Heart left ventricle (tissue), 16 donors: ENCODE results near the gene TMEM119. TPM values are rescaled to one million over a fixed set of nuclear protein-coding genes. Genes with fewer than 3 reads are reported as not detected.

Experiments used
- ATAC-seq, 4 donors: fragments of 200-7000 bp; cut with Tn5 transposase; one replicate each; pipeline ENCODE4 v1.9.1; 2020 to 2022; ENCODE audit warnings: moderate library complexity in 4 of 4, mild to moderate bottlenecking in 3 of 4, moderate number of reproducible peaks in 1 of 4
- DNase-seq, 5 donors: peaks; one replicate each; pipeline ENCODE4 v3.0.0-alpha.2; 2020
- H3K27ac ChIP-seq, 12 donors: fragments of 200-600 bp; sonication (generic) in 4 of 12; one replicate each; pipeline versions ENCODE4 v1.5.0 to v1.8.0; 2016 to 2022; ENCODE audit warnings: mild to moderate bottlenecking in 2 of 12
- H3K27me3 ChIP-seq, 9 donors: fragments of 200-600 bp; sonication (generic) in 2 of 9; one replicate each; pipeline versions ENCODE4 v1.5.1 to v1.8.0; 2016 to 2022; ENCODE audit warnings: mild to moderate bottlenecking in 3 of 9
- H3K36me3 ChIP-seq, 9 donors: fragments of 200-600 bp; sonication (generic) in 2 of 9; one replicate each; pipeline versions ENCODE4 v1.5.0 to v1.8.0; 2018 to 2022; ENCODE audit warnings: mild to moderate bottlenecking in 2 of 9
- H3K4me1 ChIP-seq, 12 donors: fragments of 200-600 bp; sonication (generic) in 4 of 12; one replicate each; pipeline versions ENCODE4 v1.5.0 to v1.8.0; 2016 to 2022; ENCODE audit warnings: mild to moderate bottlenecking in 3 of 12
- H3K4me3 ChIP-seq, 12 donors: fragments of 200-600 bp; sonication (generic) in 4 of 12; one replicate each; pipeline versions ENCODE4 v1.5.0 to v1.8.0; 2017 to 2022; ENCODE audit warnings: mild to moderate bottlenecking in 9 of 12, moderate library complexity in 4 of 12
- H3K9me3 ChIP-seq, 12 donors: fragments of 200-600 bp; sonication (generic) in 4 of 12; one replicate each; pipeline versions ENCODE4 v1.5.0 to v1.8.0; 2016 to 2022; ENCODE audit warnings: mild to moderate bottlenecking in 1 of 12
- POLR2A ChIP-seq, 2 donors: fragments of 450-650 bp; IDR thresholded peaks; one replicate each; pipeline ENCODE4 v1.6.1; 2017; ENCODE audit warnings: antibody characterized with exemption in 2 of 2, mild to moderate bottlenecking in 2 of 2, moderate library complexity in 2 of 2
- WGBS, 4 donors: extraction: QIAGEN DNeasy Blood & Tissue Kit in 2 of 4; methylation state at CpG; one replicate each; pipeline versions ENCODE4 v1.1.5 to v1.1.7; 2013 to 2018; 5-methylcytosine and 5-hydroxymethylcytosine counted together
- intact Hi-C, 10 donors: fragments of 100-400 bp; cut with DNase I; formaldehyde crosslinking; loops; one replicate each; pipeline versions ENCODE4 v1.11.1 to v1.14.2; 2022
- polyA plus RNA-seq, 2 donors: library from polyadenylated mRNA; stranded (reverse); fragments of 200-250 nt; gene quantifications; one replicate each; pipeline ENCODE4 v1.2.3, GENCODE V29; 2013
- total RNA-seq, 9 donors: library from RNA; depleted of rRNA in 2 of 9; stranded (reverse); fragments of >200 nt in 2 of 9; fragmentation: NEBNext Ultra II Directional in 3 of 9; extraction: Animal tissue kit (Norgen Biotek cat#: 25700) in 3 of 9; gene quantifications; one replicate each; pipeline versions ENCODE4 v1.1.0 to v1.2.4, GENCODE V29; 2016 to 2023
- TF ChIP-seq, protein P1 (sequence below), 12 donors: fragments of 200-600 bp; sonication (generic) in 4 of 12; IDR thresholded peaks; one replicate each; pipeline versions ENCODE4 v1.5.0 to v1.8.0; 2018 to 2022; ENCODE audit warnings: antibody characterized with exemption in 12 of 12, mild to moderate bottlenecking in 5 of 12
- donor health status: ischemic (EF 13 %, LVEDD 7.1; RV severe dilation, severe dysfunction).
- donor health status: healthy with polysubstance abuse.
- donor health status: DM: no; HTN: yes; CAD: no.
- donor health status: DM: no; HTN: no; CAD: no.
- donor health status: ischemic (EF 25% LVEDD 6.9; RV normal size, moderate dysfunction).
- donor health status: ischemic (EF 25% LVEDD 5.7; RV mildly dilated, moderate dysfunction).
- donor health status: healthy.
- donor health status: DM: yes; HTN: yes; CAD: no.
- donor health status: ischemic (EF 35%, LVEDD 5.7; RV mildly dilated, moderate dysfunction).
- donor health status: nonischemic (EF 11% LVEDD 7.7; RV severe dilation, severe dysfunction).
- donor health status: DM: yes; HTN: yes; CAD: no.
- donor health status: PGD.
- donor health status: ischemic (EF 29% LVEDD 5.4; RV normal size, mild dysfunction).
- donor health status: nonischemic (EF 23%, LVEDD 6.1; RV moderate dilation, normal function).

TMEM119 gene
- total and polyA plus RNA-seq, 11 donors: 0.19 to 11.0 (median 2.2) TPM

DNA sequence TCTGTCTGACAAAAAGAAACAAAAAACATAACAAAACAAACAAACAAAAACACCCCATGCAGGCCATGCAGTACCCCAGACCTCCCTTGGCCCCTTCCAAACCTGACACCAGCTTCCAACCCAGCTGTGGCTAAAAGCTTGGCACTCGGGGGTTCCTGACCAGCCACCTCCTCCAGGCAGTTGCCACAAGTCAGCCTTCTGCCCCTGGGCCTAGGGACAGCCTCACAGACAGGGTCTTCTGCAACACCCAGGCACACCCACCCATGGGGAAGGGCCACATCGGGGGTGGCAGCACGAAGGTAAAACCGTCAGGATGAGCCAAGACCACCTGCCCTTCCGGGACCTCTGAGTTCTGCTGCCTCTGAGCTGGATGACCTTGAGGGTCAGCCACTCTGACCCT is 10.7 kb upstream of the TMEM119 start:
- Histone ChIP-seq H3K4me3 (no peak overlapping the region), H3K9me3 (no peaks in the 10 kb centered on the region), H3K4me1 (peaks cover 0 to 18% (median 11%) of the 10 kb centered on the region in 12 donors), H3K27me3 (no peaks in the 10 kb centered on the region), H3K36me3 (no peaks in the 10 kb centered on the region), H3K27ac (no peak overlapping the region)
- TF ChIP-seq, protein P1, sequence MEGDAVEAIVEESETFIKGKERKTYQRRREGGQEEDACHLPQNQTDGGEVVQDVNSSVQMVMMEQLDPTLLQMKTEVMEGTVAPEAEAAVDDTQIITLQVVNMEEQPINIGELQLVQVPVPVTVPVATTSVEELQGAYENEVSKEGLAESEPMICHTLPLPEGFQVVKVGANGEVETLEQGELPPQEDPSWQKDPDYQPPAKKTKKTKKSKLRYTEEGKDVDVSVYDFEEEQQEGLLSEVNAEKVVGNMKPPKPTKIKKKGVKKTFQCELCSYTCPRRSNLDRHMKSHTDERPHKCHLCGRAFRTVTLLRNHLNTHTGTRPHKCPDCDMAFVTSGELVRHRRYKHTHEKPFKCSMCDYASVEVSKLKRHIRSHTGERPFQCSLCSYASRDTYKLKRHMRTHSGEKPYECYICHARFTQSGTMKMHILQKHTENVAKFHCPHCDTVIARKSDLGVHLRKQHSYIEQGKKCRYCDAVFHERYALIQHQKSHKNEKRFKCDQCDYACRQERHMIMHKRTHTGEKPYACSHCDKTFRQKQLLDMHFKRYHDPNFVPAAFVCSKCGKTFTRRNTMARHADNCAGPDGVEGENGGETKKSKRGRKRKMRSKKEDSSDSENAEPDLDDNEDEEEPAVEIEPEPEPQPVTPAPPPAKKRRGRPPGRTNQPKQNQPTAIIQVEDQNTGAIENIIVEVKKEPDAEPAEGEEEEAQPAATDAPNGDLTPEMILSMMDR (IDR thresholded peaks at IDR 0.05): no peak
- TF ChIP-seq POLR2A (IDR thresholded peaks at IDR 0.05): no peak
- 79 to 92% (median 82%) methylated on average over 5 of the region's 5 CpGs for WGBS, 4 donors
- no peak for DNase-seq
- intact Hi-C loops: loop anchor here in 1 of 10 donors (10.0 kb wide), 1 partner anchor 434 kb away; no protein-coding TSS in a partner anchor
- ATAC-seq: no peak

DNA sequence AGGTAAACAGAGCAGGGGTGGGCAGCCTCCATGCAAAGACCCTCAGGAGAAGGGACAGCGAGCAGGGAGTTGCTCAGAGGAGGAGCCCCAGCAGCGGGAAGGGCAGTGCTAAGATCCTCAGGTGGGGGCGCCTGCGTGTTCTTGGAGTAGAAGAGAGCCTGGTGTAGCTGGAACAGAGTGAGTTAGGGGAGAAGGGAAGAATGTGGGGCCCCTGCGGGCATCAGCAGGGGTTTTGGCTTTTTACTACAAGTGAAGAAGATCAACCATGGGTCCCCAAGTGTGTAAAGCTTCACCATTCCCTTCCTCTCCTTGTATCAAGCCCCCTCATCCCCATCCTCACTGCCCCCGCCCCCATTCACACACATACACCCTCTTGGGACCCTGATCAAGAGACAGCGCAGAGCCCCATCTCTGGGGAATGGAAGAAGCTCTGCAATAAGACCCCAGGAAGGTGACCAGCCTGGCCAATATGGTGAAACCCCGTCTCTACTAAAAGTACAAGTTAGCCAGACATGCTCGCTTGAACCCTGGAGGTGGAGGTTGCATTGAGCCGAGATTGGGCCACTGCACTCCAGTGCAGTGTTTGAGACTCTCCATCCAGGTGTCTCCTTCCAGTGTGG is 10.2 kb upstream of the TMEM119 start:
- intact Hi-C loops: loop anchor here in 1 of 10 donors (10.0 kb wide), 1 partner anchor 433 kb away; no protein-coding TSS in a partner anchor
- no peaks in the 10 kb centered on the region for H3K27me3 ChIP-seq
- peaks cover 0 to 17% (median 11%) of the 10 kb centered on the region in 12 donors for H3K4me1 ChIP-seq
- no peak for ATAC-seq
- no peak overlapping the region for H3K27ac ChIP-seq
- H3K9me3 ChIP-seq: no peaks in the 10 kb centered on the region
- no peaks in the 10 kb centered on the region for H3K36me3 ChIP-seq
- DNase-seq: no peak
- no peak overlapping the region for H3K4me3 ChIP-seq
- no peak for TF ChIP-seq POLR2A (IDR thresholded peaks at IDR 0.05)
- TF ChIP-seq, protein P1 (IDR thresholded peaks at IDR 0.05): no peak
- 88 to 96% (median 92%) methylated on average over 10 of the region's 10 CpGs for WGBS, 4 donors

DNA sequence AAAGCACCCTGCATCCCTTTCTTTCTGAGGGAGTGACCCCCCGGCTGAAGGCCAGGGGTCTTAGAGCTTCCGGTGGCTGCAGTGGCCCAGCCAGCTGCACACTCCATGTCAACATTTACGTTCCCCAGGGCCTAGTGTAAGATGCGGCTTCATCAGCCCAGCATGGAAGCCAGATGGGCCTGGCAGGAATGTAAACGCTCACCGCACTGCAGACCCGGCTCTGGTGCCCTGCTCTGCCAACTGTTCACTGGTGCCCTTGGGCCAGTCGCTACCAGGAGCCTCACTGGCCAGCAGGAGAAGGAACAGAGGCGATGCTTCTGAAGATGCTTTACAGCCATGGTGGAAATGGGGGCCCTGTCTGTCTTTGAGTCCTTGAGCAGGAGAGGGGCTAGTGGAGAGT is 8.6 kb upstream of the TMEM119 start:
- intact Hi-C loops: loop anchor here in 1 of 10 donors (10.0 kb wide), 1 partner anchor 432 kb away; no protein-coding TSS in a partner anchor
- Histone ChIP-seq H3K4me3 (no peak overlapping the region), H3K9me3 (no peaks in the 10 kb centered on the region), H3K4me1 (peaks cover 0 to 17% (median 9%) of the 10 kb centered on the region in 12 donors), H3K36me3 (no peaks in the 10 kb centered on the region), H3K27me3 (no peaks in the 10 kb centered on the region), H3K27ac (no peak overlapping the region)
- ATAC-seq (no peak), DNase-seq (no peak)
- WGBS, 4 donors: 72 to 75% (median 74%) methylated on average over 9 of the region's 9 CpGs
- TF ChIP-seq POLR2A (IDR thresholded peaks at IDR 0.05): no peak
- TF ChIP-seq, protein P1 (IDR thresholded peaks at IDR 0.05): no peak

DNA sequence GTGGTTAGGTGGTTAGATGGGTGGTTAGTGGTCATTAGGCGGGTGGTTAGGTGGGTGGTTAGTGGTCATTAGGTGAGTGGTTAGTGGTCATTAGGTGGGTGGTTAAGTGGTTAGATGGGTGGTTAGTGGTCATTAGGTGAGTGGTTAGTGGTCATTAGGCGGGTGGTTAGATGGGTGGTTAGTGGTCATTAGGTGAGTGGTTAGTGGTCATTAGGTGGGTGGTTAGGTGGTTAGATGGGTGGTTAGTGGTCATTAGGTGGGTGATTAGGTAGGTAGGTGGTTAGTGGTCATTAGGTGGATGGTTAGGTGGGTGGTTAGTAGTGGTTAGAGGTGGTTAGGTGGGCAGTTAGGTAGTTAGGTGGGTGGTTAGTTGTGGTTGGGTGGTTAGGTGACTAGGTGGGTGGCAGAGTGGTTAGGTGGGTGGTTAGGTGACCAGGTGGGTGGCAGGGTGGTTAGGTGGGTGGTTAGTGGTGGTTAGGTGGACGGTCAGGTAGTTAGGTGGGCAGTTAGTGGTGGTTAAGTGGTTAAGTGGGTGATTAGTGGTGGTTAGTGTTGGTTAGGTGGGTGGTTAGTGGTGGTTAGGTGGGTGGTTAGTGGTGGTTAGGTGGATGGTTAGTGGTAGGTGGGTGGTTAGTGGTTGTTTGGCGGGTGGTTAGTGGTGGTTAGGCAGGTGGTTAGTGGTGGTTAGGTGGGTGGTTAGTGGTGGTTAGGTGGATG is 8.0 kb upstream of the TMEM119 start:
- Histone ChIP-seq H3K36me3 (no peaks in the 10 kb centered on the region), H3K9me3 (no peaks in the 10 kb centered on the region), H3K4me1 (peaks cover 0 to 17% (median 9%) of the 10 kb centered on the region in 12 donors), H3K27me3 (no peaks in the 10 kb centered on the region), H3K27ac (no peak overlapping the region), H3K4me3 (no peak overlapping the region)
- 87 to 100% (median 97%) methylated on average over 4 of the region's 4 CpGs for WGBS, 4 donors
- DNase-seq (no peak), ATAC-seq (no peak)
- TF ChIP-seq POLR2A (IDR thresholded peaks at IDR 0.05): no peak
- TF ChIP-seq, protein P1 (IDR thresholded peaks at IDR 0.05): no peak
- intact Hi-C loops: loop anchor here in 1 of 10 donors (10.0 kb wide), 1 partner anchor 431 kb away; no protein-coding TSS in a partner anchor
